NCI-H2081 (cell line): ENCODE results near the gene STIM2.

Experiments used
- DNase-seq, 2 experiments: peaks; one replicate each; lab custom pipeline; 2025; lab: John Stamatoyannopoulos, UW

STIM2 gene

GRCh38 chr4:26837993-26838842, 22.4 kb upstream of the STIM2 start:
- DNase-seq = no peak

DNA sequence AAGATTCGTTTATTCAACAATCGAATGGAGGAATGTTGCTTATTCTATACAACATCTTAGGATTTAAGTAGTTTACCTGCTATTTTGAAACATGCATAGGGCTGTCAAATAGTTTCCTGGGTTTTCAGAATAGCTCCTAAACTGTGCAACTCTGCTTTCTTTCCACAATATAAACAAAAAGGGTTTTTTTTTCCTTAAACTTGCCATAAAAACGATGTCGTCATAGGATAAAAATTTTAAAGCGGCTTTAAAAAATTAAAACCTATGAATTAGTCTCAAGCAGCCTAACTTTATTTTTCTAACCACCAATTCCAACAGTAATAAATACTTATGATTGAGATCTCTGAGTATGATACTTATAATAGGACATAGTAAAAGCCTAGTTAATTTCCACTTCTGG, 21.6 kb upstream of the STIM2 start:
- DNase-seq = no peak

DNA sequence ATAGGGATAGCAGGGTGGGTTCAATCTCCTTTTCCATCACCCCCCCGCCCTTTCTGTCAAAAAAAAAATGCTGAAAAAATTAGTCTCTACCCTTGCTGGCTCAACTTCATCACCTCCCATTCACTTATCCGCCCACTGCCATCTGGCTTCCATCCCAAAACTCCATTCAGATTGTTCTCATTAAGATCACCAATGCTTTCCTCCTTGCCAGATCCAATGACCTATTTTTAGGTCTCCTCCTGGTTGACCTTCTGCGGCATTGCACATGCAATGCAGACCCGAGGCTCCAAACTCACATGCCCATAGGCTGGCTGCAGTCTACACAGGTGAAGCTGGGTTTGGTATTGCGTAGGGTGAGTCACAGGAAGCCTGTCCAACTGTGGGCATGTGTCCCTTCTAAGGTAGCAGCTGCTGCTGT, 21.1 kb upstream of the STIM2 start:
- DNase-seq = no peak

DNA sequence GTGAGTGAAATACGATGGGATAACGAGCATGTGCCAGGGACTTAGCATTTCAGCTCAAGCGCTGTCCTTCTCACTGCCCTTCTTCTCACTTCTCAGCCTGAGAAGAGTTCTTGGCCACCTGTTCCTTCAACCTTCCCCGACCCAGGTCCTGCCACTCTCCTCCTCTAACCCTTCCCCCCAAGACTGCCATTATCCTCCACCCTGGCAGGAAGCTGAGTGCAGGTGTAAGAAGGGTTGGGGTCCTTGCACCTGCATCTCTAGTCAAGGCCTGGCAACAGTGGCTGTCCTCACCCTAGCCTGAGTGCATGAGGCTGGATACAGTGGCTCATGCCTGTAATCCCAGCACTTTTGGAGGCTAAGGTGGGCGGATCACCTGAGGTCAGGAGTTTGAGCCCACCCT, 19.9 kb upstream of the STIM2 start:
- DNase-seq = no peak

DNA sequence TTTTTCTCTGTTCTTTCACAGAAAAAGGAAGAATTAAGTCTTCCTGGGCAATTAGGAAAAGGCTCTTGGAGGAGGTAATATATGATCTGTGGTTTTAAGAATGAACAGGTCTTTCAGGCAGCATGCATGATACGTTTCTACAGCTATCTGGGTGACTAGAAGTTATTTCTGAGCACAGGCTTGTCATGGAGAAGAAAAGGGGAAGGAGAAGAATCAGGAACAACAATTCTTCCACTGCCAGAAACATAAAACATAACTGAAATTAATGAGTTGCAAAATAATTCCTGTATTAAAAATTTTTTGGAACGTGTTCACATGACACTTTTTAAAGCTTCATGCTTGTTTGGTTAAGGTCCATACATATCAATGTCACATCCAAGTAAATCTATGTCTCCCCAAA, 17.7 kb upstream of the STIM2 start:
- no peak for DNase-seq

DNA sequence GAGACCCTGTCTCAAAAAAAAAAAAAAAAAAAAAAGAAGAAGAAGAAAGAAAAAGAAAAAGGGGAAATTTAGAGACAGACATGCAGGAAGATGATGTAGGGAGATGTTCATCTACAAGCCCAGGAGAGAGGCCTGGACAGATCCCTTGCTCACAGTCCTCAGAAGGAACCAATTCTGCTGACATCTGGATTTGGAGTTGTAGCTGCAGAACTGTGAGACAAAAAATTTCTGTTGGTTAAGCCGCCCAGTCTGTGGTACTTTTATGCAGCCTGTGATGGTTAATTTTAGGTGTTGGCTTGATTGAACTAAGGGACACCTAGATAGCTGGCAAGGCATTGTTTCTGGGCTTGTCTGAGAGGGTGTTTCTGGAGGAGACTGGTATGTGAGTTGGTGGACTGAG, 10.1 kb upstream of the STIM2 start:
- no peak for DNase-seq

- DNase-seq = no peak
Measured at GRCh38 chr4:26851129-26851528, 9.5 kb upstream of the STIM2 start.

DNA sequence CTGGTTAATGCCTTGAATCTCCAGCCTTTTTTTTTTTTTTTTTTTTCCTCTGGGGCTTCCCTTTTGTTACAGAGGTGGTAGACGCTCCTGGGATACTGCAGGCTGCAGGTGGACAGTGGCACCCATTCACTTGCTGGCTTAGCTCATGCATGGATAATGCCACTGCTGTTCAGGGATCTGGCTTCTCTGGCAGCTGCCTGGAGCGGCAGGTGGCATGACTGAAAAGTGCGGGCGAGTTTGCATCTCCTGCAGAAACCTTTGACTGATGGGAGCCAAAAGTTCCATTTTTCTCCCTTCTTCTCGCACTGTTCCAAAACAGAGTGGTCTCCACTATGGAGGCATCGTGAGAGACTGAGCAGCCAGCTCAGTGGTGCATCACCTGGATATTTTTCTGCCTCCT, 5.9 kb upstream of the STIM2 start:
- peak in 1 of 2 experiments; percentile 23 for DNase-seq

- DNase-seq = no peak
Measured at GRCh38 chr4:26856906-26857277, 3.7 kb upstream of the STIM2 start.

DNA sequence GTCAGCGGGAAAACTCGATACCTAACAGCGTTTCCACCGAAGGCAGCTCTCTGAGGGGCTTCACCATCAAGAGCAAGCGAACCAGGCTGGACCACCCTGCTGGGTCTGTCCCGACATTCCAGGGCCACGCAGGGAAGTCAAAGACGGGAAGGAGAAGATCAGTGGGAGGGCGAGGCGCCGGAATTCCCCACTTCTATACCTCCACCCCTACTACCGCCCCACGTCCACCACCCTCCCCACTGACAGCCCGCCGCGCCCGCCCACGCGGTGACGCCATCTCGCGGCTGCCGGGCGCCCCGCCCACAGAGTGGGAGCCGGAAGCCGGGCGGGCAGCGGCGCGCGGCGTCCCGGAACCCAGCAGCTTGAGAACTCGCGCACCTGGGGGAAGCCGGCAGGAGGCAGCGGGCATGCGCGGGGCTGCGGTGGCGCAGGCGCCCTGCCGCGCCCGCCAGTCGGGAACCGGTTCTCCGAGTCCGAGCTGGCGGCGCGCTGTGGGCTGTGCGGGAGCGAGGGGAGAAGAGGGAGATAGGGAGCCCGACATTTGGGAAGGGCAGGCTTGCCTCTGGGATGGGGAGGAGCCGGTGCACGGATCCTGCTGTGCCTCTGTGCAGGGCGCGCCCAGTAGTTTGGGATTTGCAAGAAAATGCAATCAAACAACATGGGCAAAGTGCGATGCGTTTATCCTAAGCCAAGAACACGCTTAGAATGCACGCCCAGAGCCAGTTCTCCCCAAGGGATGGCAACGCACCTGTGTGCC, 3.2 kb upstream of the STIM2 start:
- peak; percentile 91 to 95 for DNase-seq

DNA sequence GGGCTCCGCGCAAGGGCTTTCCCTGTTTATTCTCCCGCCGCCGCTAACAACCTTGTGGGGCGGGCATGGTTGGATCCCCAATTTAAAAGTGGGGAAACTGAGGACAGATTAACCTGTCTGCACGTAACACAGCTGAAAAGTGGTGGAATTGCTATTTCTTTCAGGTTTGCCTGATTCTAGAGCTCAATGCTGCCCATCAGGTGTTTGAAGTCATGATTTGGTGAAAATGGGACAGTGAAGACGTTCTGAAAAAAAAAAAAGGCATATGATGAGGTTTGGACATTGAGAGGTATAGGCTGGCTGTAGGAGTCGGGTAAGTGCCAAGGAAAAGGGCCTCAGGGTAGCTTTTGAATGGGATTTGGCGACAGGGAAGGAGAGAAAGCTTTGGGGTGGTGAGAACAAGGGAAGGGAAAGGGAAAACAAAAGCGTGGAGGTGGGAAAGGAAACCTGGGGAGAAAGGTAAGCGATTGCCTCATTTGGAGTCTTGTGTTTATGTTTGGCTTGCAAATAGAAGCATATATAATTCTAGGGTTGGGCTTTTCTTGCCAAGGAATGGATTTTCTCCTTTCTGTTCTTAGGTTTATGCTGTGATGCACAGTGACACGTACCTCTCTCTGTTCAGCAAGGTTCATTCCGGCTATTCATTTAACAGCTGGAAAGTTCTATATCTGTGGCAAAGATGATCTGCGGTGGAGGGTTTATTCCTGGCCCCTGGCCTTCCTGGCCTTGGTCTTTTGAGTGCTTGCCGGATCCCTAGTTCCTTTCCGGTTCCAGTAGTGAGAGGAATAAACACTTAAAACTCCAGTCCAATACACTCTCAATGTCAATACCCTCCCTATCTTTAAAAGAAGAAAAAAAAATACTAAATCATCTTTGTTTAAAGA, 2.4 kb upstream of the STIM2 start:
- DNase-seq = peak; percentile 10 to 39

GRCh38 chr4:26858947-26859401, 1.7 kb upstream of the STIM2 start:
- DNase-seq = peak in 1 of 2 experiments; percentile 55

DNA sequence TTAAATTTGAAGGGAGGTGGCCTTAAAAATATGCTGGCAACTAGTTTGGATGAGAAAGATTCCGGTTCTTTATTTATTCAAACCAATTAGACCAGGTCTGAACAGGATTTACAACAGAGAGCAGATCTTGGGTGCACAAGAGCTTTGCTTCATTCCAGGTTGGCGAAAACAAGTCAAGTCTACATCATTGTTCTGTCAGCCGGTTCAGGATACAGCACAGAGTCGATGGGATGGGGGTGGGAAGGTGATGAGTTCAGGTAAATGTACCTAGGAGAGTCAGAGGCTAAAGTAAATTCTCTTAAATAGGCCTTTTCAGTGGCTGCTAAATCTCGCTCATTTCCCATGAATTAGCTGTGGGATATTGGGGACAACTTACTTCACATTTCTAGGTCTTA, 882 bp upstream of the STIM2 start:
- DNase-seq = peak in 1 of 2 experiments; percentile 56

GRCh38 chr4:26860922-26861433, 337 bp downstream of the STIM2 start:
- DNase-seq = peak; percentile 66 to 75

DNA sequence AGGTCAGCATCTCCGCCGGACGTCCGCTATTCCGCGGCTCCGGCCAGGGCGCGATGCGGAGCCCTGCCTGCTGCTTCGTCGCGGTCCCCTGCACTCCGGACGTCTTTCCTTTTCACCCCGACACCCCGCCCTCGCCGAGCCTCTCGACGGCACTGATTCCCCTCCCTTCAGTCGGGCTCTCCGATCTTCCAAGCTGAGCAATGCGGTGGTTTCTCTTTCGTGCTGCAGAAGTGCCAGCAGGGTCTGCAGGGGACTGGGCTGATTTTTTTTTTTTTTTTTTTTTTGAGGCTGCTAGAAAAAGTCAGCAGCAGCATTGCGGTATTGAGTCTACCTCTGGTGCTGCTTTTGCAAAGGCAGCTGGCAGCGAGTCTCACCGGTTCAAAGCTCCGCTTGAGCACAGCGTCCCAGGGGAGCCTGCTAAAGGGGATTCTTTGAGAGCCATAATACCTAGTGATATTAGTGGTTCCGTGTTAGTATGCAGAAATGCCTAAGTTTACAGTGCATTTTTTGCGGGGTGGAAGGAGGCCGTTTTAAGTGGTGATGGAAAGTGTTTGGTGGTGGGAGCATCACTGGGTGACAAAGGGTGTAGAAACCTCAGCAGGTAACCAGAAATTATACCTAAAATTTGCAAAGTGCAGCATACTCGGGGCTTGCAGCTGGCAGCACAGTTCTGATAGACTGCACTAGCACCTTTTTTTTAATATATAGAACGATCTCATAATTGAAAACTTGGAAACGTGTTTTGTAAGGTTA, 969 bp downstream of the STIM2 start:
- DNase-seq = peak; percentile 58 to 74

- DNase-seq = no peak
Measured at GRCh38 chr4:26862381-26862915, 1.8 kb downstream of the STIM2 start.

DNA sequence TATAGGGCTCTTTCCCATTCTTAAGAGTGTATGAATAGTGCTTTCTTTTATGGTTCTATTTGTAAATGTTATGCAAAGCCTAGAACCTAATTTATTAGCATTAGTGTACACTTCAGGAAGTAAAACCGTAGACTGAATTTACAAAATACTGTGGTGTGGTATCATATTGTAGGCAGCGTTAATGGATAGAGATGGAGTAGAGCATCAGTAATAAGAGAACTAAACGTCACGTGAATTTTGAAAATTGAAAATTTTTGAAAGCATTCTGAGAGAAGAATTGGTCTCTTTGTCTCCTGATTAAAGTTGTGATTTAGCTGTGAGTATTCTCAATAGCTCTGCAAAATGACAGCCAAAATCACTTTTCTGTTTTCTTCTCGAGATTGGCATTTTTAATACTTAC, 2.9 kb downstream of the STIM2 start:
- peak in 1 of 2 experiments; percentile 17 for DNase-seq

DNA sequence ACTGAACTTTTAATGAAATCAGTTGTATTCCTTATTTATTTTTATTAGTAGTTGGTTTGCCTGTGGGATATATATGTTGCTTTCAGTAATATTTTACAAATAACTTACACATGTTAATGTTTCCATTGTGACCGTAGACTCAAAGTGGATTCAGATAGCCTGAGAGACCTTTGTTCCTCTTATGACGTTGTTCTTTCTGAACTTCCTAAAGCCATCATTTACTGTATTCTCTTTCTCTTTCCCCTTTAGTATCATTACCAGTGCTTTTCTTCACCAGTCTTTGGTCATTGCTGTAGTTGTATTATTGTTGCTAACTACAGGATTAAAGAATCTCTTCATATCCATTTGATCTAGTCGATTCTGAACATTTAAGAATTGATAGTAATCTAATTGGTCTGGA, 4.3 kb downstream of the STIM2 start:
- no peak for DNase-seq

- no peak for DNase-seq
Measured at GRCh38 chr4:26866203-26866602, 5.6 kb downstream of the STIM2 start.

- no peak for DNase-seq
Measured at GRCh38 chr4:26866781-26867180, 6.1 kb downstream of the STIM2 start.
